DOHH2 (cell line): Measurements from ENCODE around the gene SAMD4B.
A peak's percentile ranks its signal among the peaks of the same experiment; 100 is the strongest.

Experiments used
- CTCF ChIP-seq: fragments of 200-600 bp; sonication (generic); IDR thresholded peaks from one replicate; pipeline ENCODE4 v1.5.1; 2014; ENCODE audit warnings: antibody characterized with exemption, mild to moderate bottlenecking, low read depth, low read length; ENCODE audit not compliant: poor library complexity, severe bottlenecking
- EZH2phosphoT487 ChIP-seq: fragments of 200-600 bp; sonication (generic); IDR thresholded peaks from 2 replicates; pipeline ENCODE4 v1.6.1; 2017; ENCODE audit warnings: borderline replicate concordance, mild to moderate bottlenecking, antibody characterized with exemption, low read length, moderate library complexity, mixed read lengths

- peak; percentile 15 for TF ChIP-seq CTCF
- no peak for TF ChIP-seq EZH2phosphoT487
These were observed 73.2 kb downstream of the SAMD4B start for GRCh38 chr19:39415111-39416046.
